Neural progenitor cell (in vitro differentiated cells): Measurements from ENCODE around the gene TIMM22. TPM values are rescaled to one million over a fixed set of nuclear protein-coding genes. Genes with fewer than 3 reads are reported as not detected.

ENCODE experiments used
- DNase-seq: peaks from one replicate; pipeline ENCODE4 v3.0.0-alpha.2; 2016; ENCODE audit warnings: low spot score
- H2AFZ ChIP-seq: fragments of 200-600 bp; sonication (generic); replicated peaks from 2 replicates; pipeline ENCODE4 v1.6.1; 2016; ENCODE audit warnings: antibody characterized with exemption
- H3F3A ChIP-seq: fragments of 200-600 bp; sonication (generic); 2 replicates; pipeline ENCODE4 v1.6.1; 2016; ENCODE audit warnings: antibody characterized with exemption, low read depth
- H3K27ac ChIP-seq: fragments of 200-600 bp; sonication (generic); 2 replicates; pipeline ENCODE4 v1.5.1; 2016; ENCODE audit warnings: mild to moderate bottlenecking
- H3K27me3 ChIP-seq: fragments of 200-600 bp; sonication (generic); 2 replicates; pipeline ENCODE4 v1.6.1; 2016; ENCODE audit warnings: mild to moderate bottlenecking, moderate library complexity
- H3K36me3 ChIP-seq: fragments of 200-600 bp; sonication (generic); 2 replicates; pipeline ENCODE4 v1.5.1; 2016
- H3K4me1 ChIP-seq: fragments of 200-600 bp; sonication (generic); 2 replicates; pipeline ENCODE4 v1.6.1; 2016; ENCODE audit warnings: mixed run types
- H3K4me2 ChIP-seq: fragments of 200-600 bp; sonication (generic); 2 replicates; pipeline ENCODE4 v1.6.1; 2016
- H3K4me3 ChIP-seq: fragments of 200-600 bp; sonication (generic); 2 replicates; pipeline ENCODE4 v1.5.1; 2016
- H3K79me2 ChIP-seq: fragments of 200-600 bp; sonication (generic); 2 replicates; pipeline ENCODE4 v1.6.1; 2016; ENCODE audit warnings: low read depth
- H3K9ac ChIP-seq: fragments of 200-600 bp; sonication (generic); 2 replicates; pipeline ENCODE4 v1.6.1; 2016
- H3K9me3 ChIP-seq: fragments of 200-600 bp; sonication (generic); 2 replicates; pipeline ENCODE4 v1.5.1; 2016; ENCODE audit warnings: low read depth
- H4K20me1 ChIP-seq: fragments of 200-600 bp; sonication (generic); 2 replicates; pipeline ENCODE4 v1.6.1; 2016; ENCODE audit warnings: low read depth
- H3K27ac Mint-ChIP-seq: 3 replicates; pipeline ENCODE4 v1.8.0; 2021; ENCODE audit warnings: mixed read lengths
- H3K27me3 Mint-ChIP-seq: 2 replicates; pipeline ENCODE4 v1.8.0; 2022; ENCODE audit warnings: low read depth, mild to moderate bottlenecking, inconsistent platforms, moderate library complexity, mixed read lengths; ENCODE audit not compliant: insufficient read depth
- H3K36me3 Mint-ChIP-seq: 3 replicates; pipeline ENCODE4 v1.8.0; 2021; ENCODE audit warnings: mixed read lengths
- H3K4me1 Mint-ChIP-seq: 3 replicates; pipeline ENCODE4 v1.8.0; 2021; ENCODE audit warnings: mixed read lengths
- H3K4me3 Mint-ChIP-seq: 3 replicates; pipeline ENCODE4 v1.8.0; 2021; ENCODE audit warnings: mild to moderate bottlenecking, moderate library complexity, mixed read lengths
- H3K9me3 Mint-ChIP-seq: 3 replicates; pipeline ENCODE4 v1.8.0; 2020; ENCODE audit warnings: mixed read lengths
- EZH2 ChIP-seq: fragments of 200-600 bp; sonication (generic); IDR thresholded peaks from 2 replicates; pipeline ENCODE4 v1.6.1; 2017; ENCODE audit warnings: antibody characterized with exemption, mild to moderate bottlenecking, moderate library complexity
- EZH2phosphoT487 ChIP-seq: fragments of 200-600 bp; sonication (generic); IDR thresholded peaks from 2 replicates; pipeline ENCODE4 v1.6.1; 2017; ENCODE audit warnings: antibody characterized with exemption
- total RNA-seq: library from RNA; depleted of rRNA; stranded (reverse); fragments of >200 nt; gene quantifications from 2 replicates; pipeline ENCODE4 v1.2.3, GENCODE V29; 2015; ENCODE audit warnings: low replicate concordance
- TF ChIP-seq, protein P1 (sequence below): fragments of 200-600 bp; sonication (generic); IDR thresholded peaks from 2 replicates; pipeline ENCODE4 v1.5.1; 2017; ENCODE audit warnings: antibody characterized with exemption, mild to moderate bottlenecking

TIMM22 gene
- total RNA-seq, 1 donor from 2014 or later: 11.7 TPM

DNA sequence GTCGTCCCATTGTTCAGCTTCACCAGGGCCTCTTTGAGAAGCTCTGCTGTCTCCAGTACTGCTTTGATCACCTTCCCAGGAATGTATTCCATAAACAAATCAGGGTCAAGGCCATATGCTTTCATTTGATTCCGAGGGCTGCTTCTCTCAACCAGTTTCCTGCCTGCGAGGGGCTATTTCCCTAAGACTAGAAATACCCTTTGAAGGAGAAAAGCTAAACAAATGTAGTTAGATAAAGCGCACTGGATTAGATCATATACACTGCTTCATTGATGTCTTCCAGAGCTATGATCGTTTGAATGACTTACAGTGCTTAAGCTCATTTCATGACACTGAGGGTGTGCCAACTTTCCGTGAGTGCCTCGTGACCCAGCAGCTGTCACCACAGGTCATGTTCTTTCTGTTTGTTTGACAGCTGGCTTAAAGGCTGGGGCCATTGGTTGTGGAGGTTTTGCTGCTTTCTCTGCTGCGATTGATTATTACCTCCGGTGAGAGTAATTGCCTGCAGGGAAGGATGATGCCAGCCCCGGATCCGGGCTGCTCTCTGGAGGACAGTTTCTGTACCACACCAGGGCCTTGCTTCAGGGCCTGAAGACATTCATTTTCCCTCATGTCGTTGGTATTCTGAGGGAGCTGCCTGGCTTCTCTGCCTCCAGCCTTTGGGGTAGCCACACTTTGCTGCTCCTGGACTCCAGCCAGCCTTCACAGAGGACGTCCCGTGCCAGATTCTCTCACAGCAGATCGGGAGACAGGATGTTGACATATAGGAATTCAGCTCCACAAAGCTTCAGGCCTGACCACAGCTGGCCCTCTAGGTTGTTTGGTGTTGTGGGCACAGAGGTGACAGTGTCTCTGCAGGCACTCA is 3.9 kb downstream of the TIMM22 start:
- Mint-ChIP-seq H3K4me1 (peaks cover 16% of the 10 kb centered on the region), H3K9me3 (no peaks in the 10 kb centered on the region), H3K27me3 (peaks cover 5% of the 10 kb centered on the region), H3K36me3 (peaks cover 16% of the 10 kb centered on the region), H3K27ac (no peak overlapping the region), H3K4me3 (no peak overlapping the region)
- no peaks in the 10 kb centered on the region for H3K9me3 ChIP-seq
- H3K27ac ChIP-seq: no peak overlapping the region
- H3F3A ChIP-seq: peaks cover 5% of the 10 kb centered on the region
- H3K36me3 ChIP-seq: no peaks in the 10 kb centered on the region
- no peak for DNase-seq
- no peak overlapping the region for H3K4me3 ChIP-seq
- H3K4me2 ChIP-seq: no peak overlapping the region
- peaks cover 4% of the 10 kb centered on the region for H3K4me1 ChIP-seq
- H4K20me1 ChIP-seq: peaks cover 10% of the 10 kb centered on the region
- no peak overlapping the region for H3K9ac ChIP-seq
- TF ChIP-seq EZH2phosphoT487 (no peak), EZH2 (no peak)
- TF ChIP-seq, protein P1, sequence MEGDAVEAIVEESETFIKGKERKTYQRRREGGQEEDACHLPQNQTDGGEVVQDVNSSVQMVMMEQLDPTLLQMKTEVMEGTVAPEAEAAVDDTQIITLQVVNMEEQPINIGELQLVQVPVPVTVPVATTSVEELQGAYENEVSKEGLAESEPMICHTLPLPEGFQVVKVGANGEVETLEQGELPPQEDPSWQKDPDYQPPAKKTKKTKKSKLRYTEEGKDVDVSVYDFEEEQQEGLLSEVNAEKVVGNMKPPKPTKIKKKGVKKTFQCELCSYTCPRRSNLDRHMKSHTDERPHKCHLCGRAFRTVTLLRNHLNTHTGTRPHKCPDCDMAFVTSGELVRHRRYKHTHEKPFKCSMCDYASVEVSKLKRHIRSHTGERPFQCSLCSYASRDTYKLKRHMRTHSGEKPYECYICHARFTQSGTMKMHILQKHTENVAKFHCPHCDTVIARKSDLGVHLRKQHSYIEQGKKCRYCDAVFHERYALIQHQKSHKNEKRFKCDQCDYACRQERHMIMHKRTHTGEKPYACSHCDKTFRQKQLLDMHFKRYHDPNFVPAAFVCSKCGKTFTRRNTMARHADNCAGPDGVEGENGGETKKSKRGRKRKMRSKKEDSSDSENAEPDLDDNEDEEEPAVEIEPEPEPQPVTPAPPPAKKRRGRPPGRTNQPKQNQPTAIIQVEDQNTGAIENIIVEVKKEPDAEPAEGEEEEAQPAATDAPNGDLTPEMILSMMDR: no peak
- no peak overlapping the region for H2AFZ ChIP-seq
- H3K27me3 ChIP-seq: peaks cover 4% of the 10 kb centered on the region
- H3K79me2 ChIP-seq: peaks cover 14% of the 10 kb centered on the region

DNA sequence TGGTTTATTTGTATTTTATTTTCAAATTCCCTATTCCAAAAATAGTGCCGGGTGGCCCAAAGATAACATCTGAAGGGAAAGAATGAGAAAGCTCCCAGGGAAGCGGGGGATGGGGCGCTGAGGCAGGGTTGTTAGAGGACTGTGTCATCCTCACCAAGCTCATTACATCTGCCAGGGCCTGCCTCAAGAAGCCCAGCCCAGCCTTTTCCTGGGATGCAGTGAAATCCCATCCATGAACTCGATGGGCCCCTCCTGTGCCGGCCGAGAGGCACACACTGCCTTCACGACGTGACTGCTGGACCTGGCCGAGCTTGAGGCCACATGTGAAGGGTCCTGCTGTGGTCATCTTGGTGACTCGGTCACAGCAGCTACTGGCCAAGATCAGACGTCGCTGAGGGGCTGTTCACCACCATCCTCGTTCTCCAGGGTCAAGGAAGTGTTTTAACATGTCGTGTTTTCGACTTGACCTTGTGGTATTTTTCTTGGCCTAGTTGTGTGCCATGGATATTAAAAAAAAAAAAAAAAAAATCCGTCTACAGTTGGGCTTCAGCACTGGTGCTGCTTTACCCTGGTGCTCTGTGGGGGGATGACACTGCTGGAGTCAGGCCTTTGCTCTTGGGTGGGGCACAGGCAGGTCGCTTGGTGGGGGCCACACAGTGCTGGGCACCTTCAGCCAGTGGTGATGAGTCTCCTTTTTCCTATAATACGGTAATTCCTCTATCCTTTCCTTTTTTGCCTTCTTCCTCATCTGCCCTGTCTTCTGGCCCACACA is 4.9 kb downstream of the TIMM22 start:
- Mint-ChIP-seq H3K4me3 (no peak overlapping the region), H3K4me1 (peaks cover 16% of the 10 kb centered on the region), H3K36me3 (peaks cover 16% of the 10 kb centered on the region), H3K27me3 (peaks cover 7% of the 10 kb centered on the region), H3K27ac (no peak overlapping the region), H3K9me3 (no peaks in the 10 kb centered on the region)
- no peaks in the 10 kb centered on the region for H3K9me3 ChIP-seq
- H3K9ac ChIP-seq: no peak overlapping the region
- TF ChIP-seq, protein P1: no peak
- no peak for TF ChIP-seq EZH2phosphoT487
- TF ChIP-seq EZH2: no peak
- H3K27ac ChIP-seq: no peak overlapping the region
- H3K27me3 ChIP-seq: no peaks in the 10 kb centered on the region
- no peak overlapping the region for H3K4me3 ChIP-seq
- no peaks in the 10 kb centered on the region for H3K36me3 ChIP-seq
- peaks cover 5% of the 10 kb centered on the region for H3F3A ChIP-seq
- no peak overlapping the region for H2AFZ ChIP-seq
- peaks cover 10% of the 10 kb centered on the region for H4K20me1 ChIP-seq
- no peak overlapping the region for H3K4me2 ChIP-seq
- DNase-seq: no peak
- peaks cover 4% of the 10 kb centered on the region for H3K4me1 ChIP-seq
- peaks cover 14% of the 10 kb centered on the region for H3K79me2 ChIP-seq

DNA sequence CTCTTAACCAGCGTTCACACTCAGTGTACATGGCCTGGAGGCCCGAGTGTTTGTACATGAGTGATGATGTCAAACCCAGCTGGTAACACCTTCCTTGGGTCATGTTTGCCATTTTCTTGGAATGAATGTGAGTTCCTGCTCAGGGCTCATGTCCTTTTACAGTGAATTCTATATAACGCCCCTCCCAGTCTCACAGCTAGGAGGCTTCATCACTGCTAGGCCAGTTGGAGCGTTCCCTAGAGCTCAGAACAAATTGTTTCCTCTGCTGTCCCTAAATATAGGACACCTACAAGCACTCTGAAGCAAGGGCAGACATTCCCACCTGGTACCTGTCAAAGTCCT is 5.5 kb downstream of the TIMM22 start:
- Histone ChIP-seq H3K27me3 (no peaks in the 10 kb centered on the region), H3F3A (peaks cover 5% of the 10 kb centered on the region), H3K36me3 (no peaks in the 10 kb centered on the region), H3K27ac (no peak overlapping the region), H2AFZ (no peak overlapping the region), H3K9ac (no peak overlapping the region), H3K4me1 (peaks cover 4% of the 10 kb centered on the region), H3K79me2 (peaks cover 10% of the 10 kb centered on the region), H3K9me3 (no peaks in the 10 kb centered on the region), H3K4me2 (no peak overlapping the region), H3K4me3 (no peak overlapping the region), H4K20me1 (peaks cover 10% of the 10 kb centered on the region)
- no peak overlapping the region for H3K27ac Mint-ChIP-seq
- H3K9me3 Mint-ChIP-seq: no peaks in the 10 kb centered on the region
- peaks cover 16% of the 10 kb centered on the region for H3K4me1 Mint-ChIP-seq
- H3K36me3 Mint-ChIP-seq: peaks cover 16% of the 10 kb centered on the region
- TF ChIP-seq, protein P1: no peak
- TF ChIP-seq EZH2 (no peak), EZH2phosphoT487 (no peak)
- H3K4me3 Mint-ChIP-seq: no peak overlapping the region
- DNase-seq: no peak
- peaks cover 7% of the 10 kb centered on the region for H3K27me3 Mint-ChIP-seq
